Activated CD8-positive, alpha-beta memory T cell treated with anti-CD3 and anti-CD28 coated beads for 24 hours (primary cell): ENCODE results near the gene TRABD2B.
"Not testable (repeated sequence)": the region's sequence is repeated elsewhere in the genome, so short reads cannot be mapped to it uniquely, and the experiment has no call there.

ENCODE experiments used
- DNase-seq: peaks from one replicate; pipeline ENCODE4 v3.0.0-alpha.2; 2020

Gene TRABD2B

GRCh38 chr1:47963568-47964358 lies 33.4 kb downstream of the TRABD2B start:
- DNase-seq = no peak

GRCh38 chr1:47962750-47963492 lies 34.3 kb downstream of the TRABD2B start:
- no peak for DNase-seq

GRCh38 chr1:47961835-47962234 lies 35.4 kb downstream of the TRABD2B start:
- DNase-seq = not testable (repeated sequence)

- not testable (repeated sequence) for DNase-seq
These were observed 40.7 kb downstream of the TRABD2B start for GRCh38 chr1:47956491-47956890.

GRCh38 chr1:47953661-47954060 lies 43.5 kb downstream of the TRABD2B start:
- DNase-seq = no peak

- DNase-seq = no peak
These were observed 45.5 kb downstream of the TRABD2B start for GRCh38 chr1:47951545-47952235.

- no peak for DNase-seq
These were observed 46.2 kb downstream of the TRABD2B start for GRCh38 chr1:47951026-47951425.

GRCh38 chr1:47950471-47950870 lies 46.7 kb downstream of the TRABD2B start:
- DNase-seq = no peak

- no peak for DNase-seq
These were observed 49.1 kb downstream of the TRABD2B start for GRCh38 chr1:47948126-47948525.

- no peak for DNase-seq
These were observed 49.7 kb downstream of the TRABD2B start for GRCh38 chr1:47947531-47947930.

- DNase-seq = no peak
These were observed 52.6 kb downstream of the TRABD2B start for GRCh38 chr1:47944561-47944960.

- DNase-seq = no peak
These were observed 55.0 kb downstream of the TRABD2B start for GRCh38 chr1:47942240-47942629.

GRCh38 chr1:47941609-47942239 lies 55.5 kb downstream of the TRABD2B start:
- no peak for DNase-seq

- DNase-seq = no peak
These were observed 56.4 kb downstream of the TRABD2B start for GRCh38 chr1:47940779-47941178.

GRCh38 chr1:47940326-47940725 lies 56.9 kb downstream of the TRABD2B start:
- DNase-seq = no peak

- DNase-seq = no peak
These were observed 58.7 kb downstream of the TRABD2B start for GRCh38 chr1:47938520-47938919.

- no peak for DNase-seq
These were observed 59.5 kb downstream of the TRABD2B start for GRCh38 chr1:47937586-47938254.

GRCh38 chr1:47936916-47937551 lies 60.2 kb downstream of the TRABD2B start:
- DNase-seq = no peak

- DNase-seq = no peak
These were observed 61.3 kb downstream of the TRABD2B start for GRCh38 chr1:47935856-47936255.

- DNase-seq = no peak
These were observed 62.0 kb downstream of the TRABD2B start for GRCh38 chr1:47935163-47935562.

GRCh38 chr1:47934243-47934805 lies 62.9 kb downstream of the TRABD2B start:
- no peak for DNase-seq

- DNase-seq = no peak
These were observed 64.4 kb downstream of the TRABD2B start for GRCh38 chr1:47932743-47933142.
